LoVo (cell line): Measurements from ENCODE around the gene KLHL29.

Experiments used
- DNase-seq: peaks from one replicate; pipeline ENCODE4 v3.0.0-alpha.2; 2016; ENCODE audit warnings: low spot score

Gene KLHL29

DNA sequence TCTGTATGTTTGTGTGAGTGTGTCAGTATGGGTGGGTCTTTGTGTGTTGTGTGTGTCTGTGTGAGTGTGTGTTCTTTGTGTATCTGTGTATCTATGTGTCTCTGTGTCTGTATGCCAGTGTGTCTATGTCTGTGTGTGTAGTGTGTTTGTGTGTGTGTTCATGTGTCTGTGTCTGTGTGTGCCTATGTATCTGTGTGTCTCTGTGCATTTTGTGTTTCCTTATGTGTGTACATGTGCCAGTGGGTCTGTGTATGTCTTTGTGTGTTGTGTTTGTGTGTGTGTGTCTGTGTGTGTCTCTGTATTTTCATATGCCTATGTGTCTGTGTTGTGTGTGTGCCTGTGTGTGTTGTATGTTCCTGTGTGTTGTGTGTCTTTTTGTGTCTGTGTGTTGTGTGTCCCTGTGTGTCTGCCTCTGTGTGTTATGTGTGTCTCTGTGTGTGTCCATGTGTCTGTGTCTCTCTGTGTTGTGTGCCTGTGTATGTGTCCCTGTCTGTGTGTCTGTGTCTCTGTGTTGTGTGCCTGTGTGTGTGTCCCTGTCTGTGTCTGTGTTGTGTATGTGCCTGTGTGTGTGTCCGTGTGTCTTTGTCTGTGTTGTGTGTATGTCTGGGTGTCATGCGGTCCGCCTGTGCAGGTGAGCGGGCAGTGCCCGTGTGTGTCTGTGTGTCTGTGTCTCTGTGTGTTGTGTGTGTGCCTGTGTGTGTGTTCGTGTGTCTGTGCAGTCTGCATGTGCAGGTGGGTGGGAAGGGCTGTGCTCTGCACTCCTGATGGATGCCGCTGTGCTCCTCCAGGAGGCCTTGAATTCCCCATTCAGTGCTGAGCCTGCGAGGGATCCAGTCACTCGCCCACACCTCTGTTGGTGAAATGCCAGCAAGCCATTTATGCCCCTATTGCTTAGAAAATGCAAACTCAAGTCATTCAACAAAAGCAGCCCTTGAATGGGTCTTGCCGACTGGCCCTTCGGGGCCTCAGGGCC lies 37.4 kb downstream of the KLHL29 start:
- DNase-seq, result no peak

DNA sequence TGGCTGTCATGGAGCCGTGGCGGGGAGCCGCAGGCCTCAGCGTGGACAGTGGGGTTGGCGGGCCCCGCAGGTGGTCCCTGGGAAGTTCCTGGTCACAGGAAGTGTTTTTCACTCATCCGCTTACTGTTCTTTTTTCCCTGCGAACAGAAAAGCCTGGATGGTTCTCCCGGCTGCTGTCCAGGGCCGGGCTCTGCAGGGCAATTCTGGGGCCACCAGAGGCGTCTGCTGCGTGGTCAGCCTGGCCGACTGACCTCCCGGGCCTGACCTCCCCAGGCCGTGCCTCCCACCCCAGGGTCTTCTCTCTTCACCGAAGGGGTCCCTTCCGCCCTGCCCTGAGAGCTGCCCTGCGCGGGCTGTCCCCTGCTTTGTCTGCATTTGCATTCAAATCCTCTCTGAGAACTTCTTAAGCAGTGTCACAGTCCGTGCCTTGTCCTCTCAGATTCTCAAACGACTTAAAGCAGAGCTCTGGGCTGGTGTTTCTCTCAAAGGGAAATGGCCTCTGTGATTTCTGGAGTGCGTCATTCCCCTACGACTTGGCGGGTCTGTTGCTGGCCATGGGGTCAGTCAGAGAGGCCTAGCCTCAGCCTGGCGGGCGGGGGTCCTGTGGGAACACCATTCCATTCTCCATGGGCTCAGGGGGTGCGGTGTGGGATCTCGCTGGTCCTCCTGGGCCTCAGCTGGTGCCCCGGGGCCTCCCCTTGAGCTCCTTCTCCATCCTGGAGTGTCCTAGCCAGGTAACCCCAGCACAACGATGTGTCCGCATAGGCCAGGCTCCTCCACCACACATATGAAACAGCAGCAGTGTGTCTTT lies 38.3 kb downstream of the KLHL29 start:
- no peak for DNase-seq

DNA sequence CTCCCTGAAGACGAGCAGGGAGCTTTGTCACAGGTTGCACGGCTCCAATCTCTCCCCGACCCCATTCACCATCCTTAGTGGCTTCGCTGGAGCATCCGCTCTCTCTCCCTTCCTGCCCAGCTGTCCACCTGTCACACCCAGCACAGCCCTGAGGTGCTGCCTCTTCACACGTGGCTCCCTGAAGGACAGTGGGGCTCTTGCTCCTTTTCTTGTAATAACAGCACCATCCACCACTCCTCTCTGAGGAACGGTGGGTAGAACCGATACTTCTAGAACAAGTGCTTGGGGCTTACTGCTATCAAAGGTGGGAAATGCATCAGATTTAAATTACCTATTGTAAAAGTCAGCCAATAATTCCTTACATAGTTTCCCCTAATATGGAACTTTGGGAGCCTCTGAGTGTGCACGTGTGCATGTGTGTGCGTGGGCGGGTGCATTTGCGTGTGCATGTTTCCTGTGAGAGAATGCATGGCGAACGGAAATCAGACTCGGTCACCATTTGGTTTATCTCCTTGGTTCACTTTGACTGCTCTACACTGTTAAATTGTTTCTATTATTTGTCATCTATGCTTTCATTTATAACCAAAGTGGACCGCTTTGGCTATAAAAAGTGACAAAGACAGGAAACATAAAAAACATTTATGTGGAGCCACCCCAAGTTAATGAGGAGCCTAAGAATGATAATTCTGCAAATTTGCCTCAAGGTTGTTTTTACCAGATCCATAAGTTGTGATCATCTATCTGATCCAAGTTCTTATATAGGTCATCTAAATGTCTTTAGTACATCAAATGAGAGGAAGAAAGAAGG lies 39.1 kb downstream of the KLHL29 start:
- no peak for DNase-seq

DNA sequence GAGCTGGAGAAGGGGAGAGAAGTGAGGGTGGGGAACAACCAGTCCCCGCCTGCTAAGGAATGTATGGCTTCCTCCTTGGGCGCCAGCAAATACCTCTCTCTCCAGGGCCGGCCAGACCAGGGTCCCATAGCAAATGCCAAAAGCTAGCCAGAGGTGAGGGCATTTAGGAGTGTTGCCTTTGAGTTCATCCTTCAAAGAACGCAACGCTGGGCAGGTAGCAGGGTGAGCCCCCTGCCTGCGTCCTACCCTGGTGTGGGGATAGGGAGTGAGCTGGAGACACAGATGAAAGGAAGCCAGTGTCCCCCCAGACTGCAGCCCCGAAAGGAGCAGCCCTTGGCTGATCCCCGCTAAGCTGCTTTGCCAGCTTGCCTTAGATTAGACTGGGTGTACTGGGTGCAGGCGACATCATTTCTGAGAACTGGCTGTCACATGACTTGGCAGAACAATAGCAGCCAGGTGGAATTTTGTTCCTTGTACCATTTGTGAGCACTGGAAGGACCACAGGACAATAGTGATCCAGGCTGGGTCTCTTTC lies 40.4 kb downstream of the KLHL29 start:
- DNase-seq, result no peak

DNA sequence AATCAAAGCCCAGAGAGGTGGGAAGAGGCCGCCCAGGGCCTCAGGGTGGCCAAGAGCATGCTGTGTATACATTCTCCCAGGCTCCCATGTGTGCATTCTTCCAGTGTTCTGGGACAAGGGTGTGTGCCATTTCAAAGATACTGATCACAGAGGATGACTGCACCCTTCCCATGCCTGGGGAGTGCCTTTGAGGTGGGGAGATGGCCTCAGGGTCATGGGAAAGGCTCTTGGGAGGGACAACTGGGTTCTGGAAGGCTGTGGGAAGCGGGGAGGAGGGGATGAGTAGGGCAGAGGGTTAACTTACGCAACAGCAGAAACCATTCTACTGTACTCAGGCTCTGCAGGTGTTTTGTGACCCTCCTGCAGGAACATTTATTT lies 40.9 kb downstream of the KLHL29 start:
- DNase-seq, result no peak

DNA sequence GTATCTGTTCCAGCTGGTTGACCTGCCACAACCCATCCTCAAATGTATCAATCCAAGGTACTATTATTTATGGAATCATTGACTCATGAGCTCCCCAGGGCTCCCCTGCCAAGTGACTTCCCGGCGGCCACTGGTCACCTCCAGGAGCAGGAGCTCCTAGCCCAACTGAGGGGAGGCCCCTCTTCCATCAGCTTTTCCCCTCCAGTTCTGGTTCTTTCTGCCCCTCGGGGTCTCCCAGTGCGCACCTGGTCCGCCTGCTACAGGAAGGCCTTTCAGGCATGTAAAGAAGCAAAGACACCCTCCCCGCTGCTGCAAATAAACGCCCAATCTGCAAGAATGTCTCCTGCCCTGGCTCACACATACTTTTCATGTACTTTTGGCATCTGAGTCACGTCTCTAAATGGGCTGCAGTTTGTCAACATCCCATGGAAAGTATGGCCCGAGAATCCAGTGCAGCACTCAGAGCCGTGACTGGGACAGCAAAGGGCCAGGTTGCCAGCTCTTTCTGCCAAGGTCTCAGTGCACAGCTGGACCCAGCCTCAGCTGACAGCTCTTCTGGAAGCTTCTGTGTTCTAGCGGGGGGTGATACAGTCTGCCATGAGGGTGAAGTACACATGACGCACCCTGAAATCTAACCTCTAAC lies 41.4 kb downstream of the KLHL29 start:
- no peak for DNase-seq

DNA sequence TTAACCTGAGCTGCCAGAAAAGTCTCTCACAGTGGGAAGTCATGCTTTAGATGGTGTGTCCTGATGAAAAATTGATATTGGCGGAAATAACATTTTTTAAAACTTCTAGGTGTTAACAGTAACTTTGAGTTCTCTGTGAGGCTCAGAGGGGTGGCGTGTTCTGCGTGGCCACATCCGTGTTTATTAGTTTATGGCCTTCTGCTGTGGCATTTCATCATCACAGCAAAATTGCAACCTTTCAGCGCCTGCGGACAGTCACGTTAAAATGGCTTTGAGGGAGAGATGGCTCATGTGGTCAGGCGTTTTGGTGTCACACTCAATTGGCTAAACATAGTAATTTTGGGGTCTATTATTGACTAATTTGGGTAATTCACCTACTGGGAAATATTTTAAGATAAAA lies 42.4 kb downstream of the KLHL29 start:
- DNase-seq, result no peak

DNA sequence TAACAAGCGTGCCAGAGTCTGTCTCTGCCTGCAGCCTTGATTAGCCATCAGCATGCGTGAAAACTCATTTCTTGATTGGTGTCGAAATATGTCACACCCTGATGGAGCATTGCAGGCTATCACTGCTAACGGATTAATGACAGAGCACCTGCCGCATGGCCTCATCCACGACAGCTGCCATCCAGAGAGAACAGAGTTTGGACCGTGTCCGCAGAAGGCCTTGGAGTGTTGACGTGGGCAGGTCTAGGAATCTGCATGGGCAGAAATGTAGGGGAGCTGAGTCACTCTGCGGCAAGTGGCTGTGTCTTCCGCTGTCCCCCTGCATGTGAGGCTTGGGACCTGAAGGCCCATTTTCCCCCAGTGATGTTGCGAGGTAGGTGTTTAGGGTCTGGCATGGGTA lies 43.0 kb downstream of the KLHL29 start:
- no peak for DNase-seq

DNA sequence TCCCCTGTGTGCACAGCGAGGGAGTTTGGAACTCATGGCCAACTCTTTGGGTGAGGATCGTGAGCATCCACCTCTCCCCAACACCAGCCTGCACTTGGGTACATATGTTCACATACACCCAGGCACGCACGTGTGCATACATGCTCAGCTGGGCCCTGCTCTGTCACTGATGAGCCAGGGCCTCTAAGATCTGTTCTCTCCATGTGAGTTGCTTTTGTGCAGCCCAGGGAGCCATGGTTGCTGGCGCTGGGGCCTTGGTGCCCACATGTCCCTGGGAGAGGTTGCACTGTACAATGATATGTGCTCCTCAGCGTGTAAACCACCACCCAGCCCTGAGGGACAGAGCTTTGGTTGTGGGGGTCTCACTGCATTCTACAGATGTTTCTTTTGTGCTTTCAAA lies 44.1 kb downstream of the KLHL29 start:
- DNase-seq, result no peak

DNA sequence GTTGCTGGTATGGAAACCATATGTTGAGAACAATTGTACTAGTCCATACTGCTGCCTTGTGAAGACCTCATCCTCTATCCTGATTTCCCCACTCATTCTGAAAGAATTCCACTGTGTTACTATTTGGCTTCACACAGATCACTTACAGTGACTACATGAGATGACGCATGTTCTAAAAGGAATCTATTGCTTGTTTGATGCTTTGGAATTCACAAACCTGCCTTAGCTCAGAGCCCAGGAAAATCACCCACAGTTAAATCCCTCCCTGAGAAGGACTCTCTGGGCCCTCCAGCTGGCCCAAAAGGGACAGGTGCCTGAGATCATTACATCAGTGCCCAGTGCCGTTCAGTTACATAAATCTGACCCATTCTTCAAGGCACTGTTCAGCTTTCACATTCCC lies 45.3 kb downstream of the KLHL29 start:
- no peak for DNase-seq

DNA sequence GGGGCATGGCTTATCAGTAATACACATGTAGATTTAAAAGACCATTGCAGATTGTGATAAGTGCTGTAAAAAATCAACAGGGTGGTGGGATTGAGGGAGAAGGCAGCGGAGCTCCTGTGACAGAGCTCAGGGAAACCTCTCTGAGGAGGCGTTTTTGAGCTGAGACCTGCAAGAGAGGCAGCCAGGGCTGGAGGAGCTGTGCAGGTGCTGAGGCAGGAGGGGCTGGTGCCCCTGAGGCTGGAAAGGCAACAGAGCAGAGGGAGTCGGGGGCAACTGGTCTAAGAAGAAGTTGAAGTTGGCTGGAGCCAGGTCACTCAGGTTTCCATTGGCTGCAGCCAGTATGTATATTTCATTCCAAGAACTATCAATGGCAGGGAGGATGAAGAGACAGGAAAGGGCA lies 47.6 kb downstream of the KLHL29 start:
- no peak for DNase-seq

DNA sequence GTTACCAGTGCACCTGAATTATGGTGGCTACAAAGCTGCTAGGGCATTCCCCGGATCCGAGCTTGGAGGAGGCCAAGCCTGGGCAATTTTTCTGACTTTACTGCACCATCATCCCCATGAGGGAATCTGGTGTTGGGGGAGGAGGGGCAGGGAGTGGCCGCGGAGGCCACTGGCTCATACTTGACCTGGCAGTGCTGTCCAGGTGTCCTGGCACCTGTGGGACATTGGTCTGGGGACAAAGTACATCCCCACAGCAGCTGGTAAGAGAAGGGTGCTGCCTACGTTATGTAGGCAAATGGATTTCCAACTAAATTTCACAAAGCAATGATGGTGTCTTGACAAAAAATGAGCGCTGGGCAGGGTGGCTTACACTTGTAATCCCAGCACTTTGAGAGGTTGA lies 48.3 kb downstream of the KLHL29 start:
- DNase-seq, result no peak

DNA sequence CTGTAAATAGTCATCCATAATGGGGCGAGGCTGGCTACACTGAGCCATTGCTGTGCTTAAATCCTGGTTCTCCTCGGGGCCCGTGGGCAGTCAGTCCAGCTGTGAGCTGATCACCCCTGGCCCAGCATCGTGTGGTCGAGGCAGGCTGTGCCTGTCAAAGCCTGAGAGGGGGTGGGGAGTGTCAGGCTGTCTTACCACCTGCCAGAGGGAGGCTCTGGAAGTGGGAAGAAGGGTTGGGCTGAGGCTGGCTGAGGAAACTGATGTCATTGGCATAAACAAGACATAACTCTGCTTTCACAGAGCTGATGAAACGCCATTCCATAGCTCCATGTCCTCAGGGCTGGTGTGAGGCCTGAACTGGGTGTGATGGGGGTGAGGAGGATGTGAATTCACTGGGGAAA lies 49.7 kb downstream of the KLHL29 start:
- DNase-seq, result no peak

DNA sequence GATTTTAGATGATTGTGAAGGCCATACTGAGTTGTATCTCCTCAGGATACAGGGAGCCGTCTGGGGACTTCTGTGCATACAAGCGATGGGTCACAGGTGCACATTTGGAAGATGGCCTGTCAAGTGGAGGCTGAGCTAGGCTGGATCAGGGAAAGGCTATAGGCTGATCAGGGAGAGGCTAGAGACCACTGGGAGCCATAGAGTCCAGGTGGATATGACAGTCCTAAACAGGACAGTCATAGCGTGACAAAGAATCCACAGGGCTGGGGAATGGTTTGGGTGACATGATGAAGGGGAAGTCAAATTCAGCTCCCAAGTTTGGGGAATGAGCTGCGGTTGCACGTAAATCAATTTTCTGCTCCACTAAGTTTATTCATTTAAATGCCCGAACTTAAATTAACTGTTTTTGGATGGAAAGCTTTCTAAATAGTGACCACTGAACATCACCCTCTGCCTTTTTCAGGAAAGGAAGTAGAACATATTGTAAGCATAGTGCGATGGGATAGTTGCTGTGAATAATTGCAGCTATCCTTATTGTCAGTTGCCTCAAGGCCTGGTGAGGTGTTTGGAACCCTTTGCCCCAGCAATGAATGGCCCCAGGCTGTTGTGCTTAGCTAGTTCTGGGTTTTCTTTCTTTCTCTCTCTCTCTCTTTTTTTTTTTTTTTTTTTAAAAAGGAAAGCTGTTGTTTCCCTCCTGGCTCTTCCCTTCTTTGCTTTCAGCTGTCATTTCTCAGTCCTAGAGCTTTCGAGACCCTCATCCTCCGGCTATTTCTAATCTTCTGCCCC lies 50.5 kb downstream of the KLHL29 start:
- no peak for DNase-seq

DNA sequence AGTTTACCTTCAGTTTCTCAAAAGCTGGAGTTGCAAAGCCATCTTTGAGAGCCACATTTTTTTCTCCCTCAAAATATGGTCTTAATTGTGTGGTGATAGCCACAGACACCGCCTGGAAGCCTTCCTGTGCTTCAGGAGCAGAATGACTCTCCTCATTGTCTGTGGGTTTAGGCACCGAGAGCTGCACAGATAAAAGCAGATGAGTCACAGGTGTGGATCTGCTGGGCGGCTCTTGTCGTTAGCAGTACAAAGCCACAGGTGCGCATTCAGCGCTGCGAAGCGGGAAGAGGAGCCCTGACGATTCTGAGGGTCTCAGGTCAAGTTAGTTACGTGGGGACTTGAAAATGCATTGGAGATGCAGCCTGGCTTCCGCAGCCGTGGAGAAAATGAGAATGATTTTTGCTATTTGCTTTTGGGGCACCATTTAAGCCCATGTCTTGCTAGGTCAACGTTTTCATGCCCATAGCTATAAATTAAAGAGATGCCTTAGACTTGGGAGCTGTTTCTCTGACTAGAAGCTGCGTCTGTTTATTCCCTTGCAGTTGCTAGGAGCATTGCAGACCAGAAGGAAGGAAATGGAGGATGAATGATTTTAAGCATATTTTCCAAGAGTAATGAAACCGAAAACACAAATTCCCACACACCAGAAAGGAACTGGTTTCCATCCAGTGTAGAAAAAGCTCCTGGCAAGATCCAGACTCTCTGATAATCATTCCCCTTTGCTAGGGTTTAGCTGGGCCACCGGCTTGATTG lies 51.5 kb downstream of the KLHL29 start:
- DNase-seq, result no peak

DNA sequence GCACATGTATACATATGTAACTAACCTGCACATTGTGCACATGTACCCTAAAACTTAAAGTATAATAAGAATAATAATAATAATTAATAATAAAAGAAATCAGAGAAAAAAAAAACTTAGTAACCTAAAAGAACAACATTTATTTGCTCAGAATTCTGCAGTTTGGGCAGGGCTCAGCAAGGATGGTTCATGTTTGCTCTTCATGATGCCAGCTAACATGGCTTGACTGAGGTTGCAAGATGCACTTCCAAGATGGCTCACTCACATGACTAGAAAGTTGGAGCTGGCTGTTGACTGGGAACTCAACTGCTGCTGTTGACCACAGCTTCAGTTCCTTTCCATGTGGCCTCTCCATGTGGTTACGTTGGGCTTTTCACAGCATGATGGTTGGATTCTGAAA lies 56.4 kb downstream of the KLHL29 start:
- no peak for DNase-seq

DNA sequence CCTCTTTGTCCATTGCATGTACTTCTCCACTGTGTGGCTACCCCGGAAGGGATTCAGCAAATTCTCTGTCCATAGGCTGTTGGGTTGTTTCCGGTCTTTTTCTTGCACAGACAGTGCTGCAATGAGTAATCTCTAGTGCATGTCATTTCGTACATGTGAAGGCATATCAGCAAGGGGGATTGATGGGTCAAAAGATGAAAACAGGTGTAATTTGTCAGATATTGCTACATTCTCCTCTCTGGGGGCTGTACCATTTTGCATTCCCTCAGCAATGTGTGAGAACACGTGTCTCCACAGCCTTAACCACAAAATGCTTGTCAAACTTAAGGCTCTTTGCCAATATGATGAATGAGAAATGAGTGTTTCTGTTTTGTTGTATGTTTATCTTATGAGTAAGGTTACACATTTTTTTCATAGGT lies 60.5 kb downstream of the KLHL29 start:
- no peak for DNase-seq

DNA sequence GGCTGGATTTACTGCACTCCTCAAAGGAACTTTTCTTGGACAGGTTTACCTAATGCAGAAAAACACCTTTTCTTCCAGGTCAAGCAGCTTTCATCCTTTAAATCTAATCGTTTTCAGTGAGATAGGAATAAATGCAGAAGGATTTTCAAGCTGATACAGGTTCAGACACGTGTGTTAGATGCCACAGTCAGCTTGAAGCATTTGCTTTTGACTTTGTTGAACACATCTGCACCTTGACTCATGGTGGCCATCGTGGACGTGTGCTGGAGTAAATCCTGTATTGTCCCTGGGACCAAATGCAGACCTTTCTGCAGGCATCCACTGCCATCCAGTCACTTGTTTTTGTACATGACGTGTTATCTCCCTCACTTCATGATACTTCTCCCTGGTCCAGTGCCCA lies 61.9 kb downstream of the KLHL29 start:
- no peak for DNase-seq

DNA sequence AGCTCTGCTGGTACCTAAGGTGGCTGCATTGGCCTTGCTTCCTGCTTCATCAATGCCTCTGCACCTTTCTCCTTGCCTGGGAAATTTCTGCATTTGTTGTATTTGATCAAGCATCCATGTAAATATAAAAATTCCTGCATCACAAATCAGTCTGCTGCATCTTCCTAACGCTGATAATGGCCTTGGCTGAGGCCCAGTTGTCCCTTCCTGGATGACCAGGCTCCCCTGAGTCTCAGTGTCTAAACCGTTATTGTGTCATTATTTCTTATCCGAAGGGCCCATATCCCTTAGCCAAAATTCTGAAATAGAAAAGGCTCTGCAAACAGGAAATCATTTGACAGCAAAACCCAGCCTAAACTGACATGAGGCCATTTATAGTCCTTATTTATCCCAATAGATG lies 62.4 kb downstream of the KLHL29 start:
- no peak for DNase-seq

DNA sequence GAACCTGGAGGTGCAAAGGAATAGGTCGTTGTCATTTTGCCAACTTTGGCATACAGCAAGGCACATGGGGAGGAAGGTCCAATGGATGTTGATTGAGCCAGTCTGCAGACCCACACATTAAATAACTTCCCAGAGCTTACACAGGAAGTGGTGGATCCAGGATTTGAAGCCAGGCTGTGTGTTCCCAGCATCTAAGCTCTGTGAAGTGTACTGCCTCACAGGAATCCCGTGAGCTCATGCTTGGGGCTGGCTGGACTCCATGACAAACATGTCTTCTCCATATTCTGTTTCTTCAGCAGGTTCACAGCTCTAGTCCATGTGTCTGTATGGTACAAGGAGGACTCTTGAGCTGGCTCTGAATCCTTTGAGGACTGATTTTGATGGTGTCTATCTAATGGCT lies 63.9 kb downstream of the KLHL29 start:
- DNase-seq, result no peak
